GM23338 (cell line): ENCODE measurements around the gene MAGEA9B. TPM values are rescaled to one million over a fixed set of nuclear protein-coding genes. Genes with fewer than 3 reads are reported as not detected.
"Not testable (repeated sequence)": the region's sequence is repeated elsewhere in the genome, so short reads cannot be mapped to it uniquely, and the experiment has no call there.

Source experiments
- ATAC-seq: fragments of 200-7000 bp; cut with Tn5 transposase; 3 replicates; pipeline ENCODE4 v1.9.1; 2020
- DNase-seq: peaks from one replicate; pipeline ENCODE4 v3.0.0-alpha.2; 2015; ENCODE audit warnings: low spot score
- H2AFZ ChIP-seq: fragments of 200-600 bp; sonication (generic); 2 replicates; pipeline ENCODE4 v1.8.0; 2016; ENCODE audit warnings: antibody characterized with exemption, mild to moderate bottlenecking, moderate library complexity
- H3F3A ChIP-seq: fragments of 200-600 bp; sonication (generic); replicated peaks from 2 replicates; pipeline ENCODE4 v1.8.0; 2017; ENCODE audit warnings: antibody characterized with exemption, mixed run types, low read depth
- H3K27ac ChIP-seq: fragments of 200-600 bp; sonication (generic); 2 replicates; pipeline ENCODE4 v1.6.1; 2016; ENCODE audit warnings: low read depth
- H3K27me3 ChIP-seq: fragments of 200-600 bp; sonication (generic); 2 replicates; pipeline ENCODE4 v1.8.0; 2016; ENCODE audit warnings: mild to moderate bottlenecking, mixed run types, moderate library complexity; ENCODE audit not compliant: insufficient read depth
- H3K36me3 ChIP-seq: fragments of 200-600 bp; sonication (generic); 2 replicates; pipeline ENCODE4 v1.8.0; 2016; ENCODE audit warnings: mild to moderate bottlenecking; ENCODE audit not compliant: insufficient read depth
- H3K4me1 ChIP-seq: fragments of 200-600 bp; sonication (generic); 2 replicates; pipeline ENCODE4 v1.8.0; 2016; ENCODE audit warnings: mild to moderate bottlenecking, moderate library complexity; ENCODE audit not compliant: insufficient read depth
- H3K4me2 ChIP-seq: fragments of 200-600 bp; sonication (generic); 2 replicates; pipeline ENCODE4 v1.7.1; 2017; ENCODE audit warnings: mixed run types
- H3K4me3 ChIP-seq: fragments of 200-600 bp; sonication (generic); 2 replicates; pipeline ENCODE4 v1.6.1; 2016; ENCODE audit warnings: mixed run types
- H3K79me2 ChIP-seq: fragments of 200-600 bp; sonication (generic); replicated peaks from 2 replicates; pipeline ENCODE4 v1.8.0; 2017; ENCODE audit warnings: mild to moderate bottlenecking; ENCODE audit not compliant: insufficient read depth
- H3K9me2 ChIP-seq: fragments of 200-600 bp; sonication (generic); 2 replicates; pipeline ENCODE4 v1.8.0; 2017; ENCODE audit not compliant: insufficient read depth
- H4K20me1 ChIP-seq: fragments of 200-600 bp; sonication (generic); replicated peaks from 2 replicates; pipeline ENCODE4 v1.8.0; 2017; ENCODE audit warnings: mild to moderate bottlenecking; ENCODE audit not compliant: insufficient read depth
- H3K27ac Mint-ChIP-seq: 2 replicates; pipeline ENCODE4 v1.8.0; 2020; ENCODE audit warnings: inconsistent platforms, mild to moderate bottlenecking, moderate library complexity, mixed read lengths
- H3K27me3 Mint-ChIP-seq: 3 replicates; pipeline ENCODE4 v1.8.0; 2022; ENCODE audit warnings: low read depth, mild to moderate bottlenecking, moderate library complexity, mixed read lengths, inconsistent platforms; ENCODE audit not compliant: insufficient read depth, poor library complexity
- H3K36me3 Mint-ChIP-seq: 3 replicates; pipeline ENCODE4 v1.8.0; 2021; ENCODE audit warnings: low read depth, mild to moderate bottlenecking, inconsistent platforms, moderate library complexity, mixed read lengths
- H3K4me1 Mint-ChIP-seq: 3 replicates; pipeline ENCODE4 v1.8.0; 2020; ENCODE audit warnings: mild to moderate bottlenecking, inconsistent platforms, mixed read lengths
- H3K4me3 Mint-ChIP-seq: 3 replicates; pipeline ENCODE4 v1.8.0; 2021; ENCODE audit warnings: moderate library complexity, mild to moderate bottlenecking, inconsistent platforms, mixed read lengths
- H3K9me3 Mint-ChIP-seq: 3 replicates; pipeline ENCODE4 v1.8.0; 2020; ENCODE audit warnings: moderate library complexity, mild to moderate bottlenecking, inconsistent platforms, mixed read lengths
- JUNB ChIP-seq: IDR thresholded peaks from one replicate; pipeline ENCODE4 v1.6.1; 2016; ENCODE audit warnings: antibody characterized with exemption; ENCODE audit not compliant: unreplicated experiment
- POLR2AphosphoS5 ChIP-seq: IDR thresholded peaks from 2 replicates; pipeline ENCODE4 v1.6.1; 2016; ENCODE audit warnings: antibody characterized with exemption, low read depth
- STAT1 ChIP-seq: IDR thresholded peaks from one replicate; pipeline ENCODE4 v1.6.1; 2016; ENCODE audit warnings: antibody characterized with exemption; ENCODE audit not compliant: unreplicated experiment
- ZNF114 ChIP-seq: fragments of 250-450 bp; sonication (Bioruptor Pico); IDR thresholded peaks from 2 replicates; pipeline ENCODE4 v1.5.0; 2020; ENCODE audit warnings: mild to moderate bottlenecking, moderate library complexity
- ZNF462 ChIP-seq: fragments of 250-450 bp; sonication (Bioruptor Pico); IDR thresholded peaks from 2 replicates; pipeline ENCODE4 v1.5.0; 2020; ENCODE audit warnings: mild to moderate bottlenecking, moderate library complexity
- polyA plus RNA-seq: library from polyadenylated mRNA; unstranded; fragments of >200 nt; fragmentation: Nextera tagmentation; extraction: Ambion mirVana; gene quantifications from 2 replicates; pipeline ENCODE4 v1.2.1, GENCODE V29; 2016
- total RNA-seq: library from RNA; depleted of rRNA; stranded (reverse); fragments of >200 nt; shearing (Covaris generic); gene quantifications from 2 replicates; pipeline ENCODE4 v1.2.3, GENCODE V29; 2014

MAGEA9B gene
- total and polyA plus RNA-seq, 2 experiments from 2014 or later, result 0.52 TPM; not detected in 1

GRCh38 chrX:149590993-149591392 lies 3.7 kb upstream of the MAGEA9B start:
- H3K4me3 ChIP-seq, H3K27ac Mint-ChIP-seq, H3K4me1 Mint-ChIP-seq, ATAC-seq, H3K4me1 ChIP-seq, H3K27me3 Mint-ChIP-seq, H3K79me2 ChIP-seq, H3K4me3 Mint-ChIP-seq, H3K9me2 ChIP-seq, H3K9me3 Mint-ChIP-seq, H3K27ac ChIP-seq, H4K20me1 ChIP-seq, H3K36me3 ChIP-seq, H3F3A ChIP-seq, DNase-seq, H3K36me3 Mint-ChIP-seq, H3K27me3 ChIP-seq, H3K4me2 ChIP-seq, H2AFZ ChIP-seq: not testable (repeated sequence)

GRCh38 chrX:149585631-149586030 lies 1.6 kb downstream of the MAGEA9B start:
- not testable (repeated sequence) for H4K20me1 ChIP-seq, H3K4me1 Mint-ChIP-seq, H3K4me3 Mint-ChIP-seq, H3K36me3 Mint-ChIP-seq, H3K9me2 ChIP-seq, DNase-seq, H3K27me3 ChIP-seq, H3K4me2 ChIP-seq, H3K4me3 ChIP-seq, H3K79me2 ChIP-seq, H3K4me1 ChIP-seq, H3K36me3 ChIP-seq, ATAC-seq, H2AFZ ChIP-seq, H3K9me3 Mint-ChIP-seq, H3K27me3 Mint-ChIP-seq, H3K27ac Mint-ChIP-seq, H3K27ac ChIP-seq, H3F3A ChIP-seq

- not testable (repeated sequence) for ATAC-seq, H4K20me1 ChIP-seq, H3K27me3 ChIP-seq, H3K36me3 ChIP-seq, H3K4me1 ChIP-seq, H3K4me3 Mint-ChIP-seq, H3K27ac ChIP-seq, H3K4me1 Mint-ChIP-seq, H3F3A ChIP-seq, H3K4me3 ChIP-seq, H3K4me2 ChIP-seq, DNase-seq, H2AFZ ChIP-seq, H3K27ac Mint-ChIP-seq, H3K9me2 ChIP-seq, H3K27me3 Mint-ChIP-seq, H3K9me3 Mint-ChIP-seq, H3K79me2 ChIP-seq, H3K36me3 Mint-ChIP-seq
Measured at GRCh38 chrX:149573456-149573855, 13.8 kb downstream of the MAGEA9B start.

- Mint-ChIP-seq H3K9me3 (no peaks in the 10 kb centered on the region), H3K4me1 (peaks cover 7% of the 10 kb centered on the region; the same call in 2 of the 3 replicates), H3K4me3 (no peak overlapping the region), H3K27ac (no peak overlapping the region), H3K27me3 (no peaks in the 10 kb centered on the region), H3K36me3 (no peaks in the 10 kb centered on the region)
- Histone ChIP-seq H3K27ac (no peak overlapping the region), H3K79me2 (no peaks in the 10 kb centered on the region), H3K9me2 (no peaks in the 10 kb centered on the region), H3F3A (no peaks in the 10 kb centered on the region), H3K27me3 (no peaks in the 10 kb centered on the region), H2AFZ (no peak overlapping the region), H3K4me3 (no peak overlapping the region), H3K36me3 (no peaks in the 10 kb centered on the region), H3K4me1 (no peaks in the 10 kb centered on the region), H4K20me1 (no peaks in the 10 kb centered on the region), H3K4me2 (no peak overlapping the region)
- ATAC-seq (no peak), DNase-seq (no peak)
- TF ChIP-seq STAT1, result no peak
- no peak for TF ChIP-seq ZNF462 (CRISPR knock-in tag)
- no peak for TF ChIP-seq ZNF114 (CRISPR knock-in tag)
- no peak for TF ChIP-seq JUNB
- no peak for TF ChIP-seq POLR2AphosphoS5
Measured at GRCh38 chrX:149572743-149573142, 14.5 kb downstream of the MAGEA9B start.
